Calu3 (cell line): ENCODE data around the gene MARK3. TPM values are rescaled to one million over a fixed set of nuclear protein-coding genes. Genes with fewer than 3 reads are reported as not detected.

Source experiments
- BruUV-seq: library from RNA; stranded (reverse); fragments of 400-500 nt; replicated peaks from 2 replicates; lab custom pipeline; 2021; lab: Mats Ljungman, UMichigan
- CTCF ChIA-PET: fragments of 300-600 bp; sonication (Branson Sonifier 250); formaldehyde crosslinking; loops from one replicate; lab custom pipeline; 2022; ENCODE audit warnings: antibody characterized with exemption; lab: Charles Lee
- DNase-seq: peaks from one replicate; pipeline ENCODE4 v3.0.0; 2022
- H3K27ac Mint-ChIP-seq: one replicate; pipeline ENCODE4 v1.8.0; 2022; ENCODE audit warnings: mixed read lengths; ENCODE audit not compliant: unreplicated experiment
- H3K27me3 Mint-ChIP-seq: one replicate; pipeline ENCODE4 v1.8.0; 2022; ENCODE audit warnings: mixed read lengths; ENCODE audit not compliant: unreplicated experiment
- H3K36me3 Mint-ChIP-seq: one replicate; pipeline ENCODE4 v1.8.0; 2022; ENCODE audit warnings: mild to moderate bottlenecking, moderate library complexity, mixed read lengths; ENCODE audit not compliant: insufficient read depth, unreplicated experiment
- H3K4me1 Mint-ChIP-seq: one replicate; pipeline ENCODE4 v1.8.0; 2022; ENCODE audit warnings: mild to moderate bottlenecking, low read depth, mixed read lengths; ENCODE audit not compliant: unreplicated experiment
- H3K4me3 Mint-ChIP-seq: one replicate; pipeline ENCODE4 v1.8.0; 2022; ENCODE audit warnings: mild to moderate bottlenecking, low read depth, moderate library complexity, mixed read lengths; ENCODE audit not compliant: unreplicated experiment
- H3K9me3 Mint-ChIP-seq: one replicate; pipeline ENCODE4 v1.8.0; 2022; ENCODE audit warnings: low read depth, mixed read lengths; ENCODE audit not compliant: unreplicated experiment
- intact Hi-C: fragments of 100-400 bp; cut with micrococcal nuclease; formaldehyde crosslinking; loops from one replicate; pipeline ENCODE4 v1.10.0; 2022; ENCODE audit not compliant: unreplicated experiment
- total RNA-seq: library from RNA; stranded (reverse); gene quantifications from 2 replicates; pipeline ENCODE4 v1.2.3, GENCODE V29; 2022
- TF ChIP-seq, protein P1 (sequence below): fragments of 200-600 bp; IDR thresholded peaks from one replicate; pipeline ENCODE4 v1.8.0; 2022; ENCODE audit warnings: antibody characterized with exemption; ENCODE audit not compliant: unreplicated experiment

MARK3 gene
- total RNA-seq, 1 experiment from 2014 or later: 76.0 TPM

GRCh38 chr14:103545915-103546651, 160.9 kb downstream of the MARK3 start:
- BruUV-seq: no TSS peak
- H3K9me3 Mint-ChIP-seq: no peaks in the 10 kb centered on the region

GRCh38 chr14:103546652-103547454, 161.6 kb downstream of the MARK3 start:
- peaks cover 5% of the 10 kb centered on the region for H3K36me3 Mint-ChIP-seq
- no TSS peak for BruUV-seq
- no peak overlapping the region for H3K4me3 Mint-ChIP-seq
- no peaks in the 10 kb centered on the region for H3K27me3 Mint-ChIP-seq
- TF ChIP-seq, protein P1, sequence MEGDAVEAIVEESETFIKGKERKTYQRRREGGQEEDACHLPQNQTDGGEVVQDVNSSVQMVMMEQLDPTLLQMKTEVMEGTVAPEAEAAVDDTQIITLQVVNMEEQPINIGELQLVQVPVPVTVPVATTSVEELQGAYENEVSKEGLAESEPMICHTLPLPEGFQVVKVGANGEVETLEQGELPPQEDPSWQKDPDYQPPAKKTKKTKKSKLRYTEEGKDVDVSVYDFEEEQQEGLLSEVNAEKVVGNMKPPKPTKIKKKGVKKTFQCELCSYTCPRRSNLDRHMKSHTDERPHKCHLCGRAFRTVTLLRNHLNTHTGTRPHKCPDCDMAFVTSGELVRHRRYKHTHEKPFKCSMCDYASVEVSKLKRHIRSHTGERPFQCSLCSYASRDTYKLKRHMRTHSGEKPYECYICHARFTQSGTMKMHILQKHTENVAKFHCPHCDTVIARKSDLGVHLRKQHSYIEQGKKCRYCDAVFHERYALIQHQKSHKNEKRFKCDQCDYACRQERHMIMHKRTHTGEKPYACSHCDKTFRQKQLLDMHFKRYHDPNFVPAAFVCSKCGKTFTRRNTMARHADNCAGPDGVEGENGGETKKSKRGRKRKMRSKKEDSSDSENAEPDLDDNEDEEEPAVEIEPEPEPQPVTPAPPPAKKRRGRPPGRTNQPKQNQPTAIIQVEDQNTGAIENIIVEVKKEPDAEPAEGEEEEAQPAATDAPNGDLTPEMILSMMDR: peak; percentile 92
- CTCF ChIA-PET: interaction anchor here (0.5 to 1.8 kb wide), 6 partner anchors 15 to 53 kb away, joined by 3 to 23 read pairs (median 4); no protein-coding TSS in a partner anchor
- no peaks in the 10 kb centered on the region for H3K9me3 Mint-ChIP-seq
- DNase-seq: peak; percentile 86
- intact Hi-C loops: loop anchor here (2.0 kb wide), 1 partner anchor 28 kb away; no protein-coding TSS in a partner anchor
- H3K27ac Mint-ChIP-seq: no peak overlapping the region
- H3K4me1 Mint-ChIP-seq: peaks cover 5% of the 10 kb centered on the region

More at GRCh38 chr14:103545915-103546651, 160.9 kb downstream of the MARK3 start:
- TF ChIP-seq, protein P1: no peak
- Mint-ChIP-seq H3K36me3 (peaks cover 8% of the 10 kb centered on the region), H3K27me3 (no peaks in the 10 kb centered on the region), H3K4me3 (no peak overlapping the region), H3K4me1 (peaks cover 5% of the 10 kb centered on the region), H3K27ac (no peak overlapping the region)
- intact Hi-C loops: loop anchor here (2.0 kb wide), 1 partner anchor 27 kb away; no protein-coding TSS in a partner anchor
- CTCF ChIA-PET: interaction anchor here (1.2 to 1.8 kb wide), 4 partner anchors 15 to 46 kb away, joined by 3 to 23 read pairs (median 4); no protein-coding TSS in a partner anchor
- DNase-seq: no peak

DNA sequence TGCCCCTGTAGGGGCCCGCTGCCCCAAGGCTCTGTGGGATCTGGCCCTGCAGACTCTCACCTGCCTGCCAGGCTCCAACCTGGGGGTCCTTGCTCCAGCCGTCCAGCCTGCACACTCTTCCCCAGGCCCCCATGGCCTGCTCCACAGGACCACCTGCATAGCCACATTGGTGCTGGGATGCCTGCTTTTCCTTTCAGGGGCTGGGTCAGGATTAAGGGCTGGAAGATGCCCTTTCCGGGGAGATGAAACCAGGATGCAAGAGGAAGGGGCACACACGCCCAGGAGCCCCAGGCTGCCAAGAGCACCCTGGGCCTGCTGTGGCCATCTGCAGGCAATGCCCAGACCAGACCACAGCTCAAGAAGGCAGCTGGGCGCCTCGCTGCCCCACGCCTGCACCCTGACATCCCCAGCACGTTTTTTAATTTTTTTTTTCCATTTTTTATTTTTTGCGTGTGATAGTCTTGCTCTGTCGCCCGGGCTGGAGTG, 162.3 kb downstream of the MARK3 start:
- Mint-ChIP-seq H3K9me3 (no peaks in the 10 kb centered on the region), H3K4me3 (no peak overlapping the region), H3K36me3 (no peaks in the 10 kb centered on the region), H3K27ac (no peak overlapping the region), H3K4me1 (peaks cover 5% of the 10 kb centered on the region), H3K27me3 (no peaks in the 10 kb centered on the region)
- no peak for DNase-seq
- intact Hi-C loops: loop anchor here (2.0 kb wide), 1 partner anchor 29 kb away; no protein-coding TSS in a partner anchor
- BruUV-seq: no TSS peak
- CTCF ChIA-PET: interaction anchor here (0.5 to 1.8 kb wide), 6 partner anchors 14 to 54 kb away, joined by 3 to 23 read pairs (median 4); no protein-coding TSS in a partner anchor
- TF ChIP-seq, protein P1: no peak

DNA sequence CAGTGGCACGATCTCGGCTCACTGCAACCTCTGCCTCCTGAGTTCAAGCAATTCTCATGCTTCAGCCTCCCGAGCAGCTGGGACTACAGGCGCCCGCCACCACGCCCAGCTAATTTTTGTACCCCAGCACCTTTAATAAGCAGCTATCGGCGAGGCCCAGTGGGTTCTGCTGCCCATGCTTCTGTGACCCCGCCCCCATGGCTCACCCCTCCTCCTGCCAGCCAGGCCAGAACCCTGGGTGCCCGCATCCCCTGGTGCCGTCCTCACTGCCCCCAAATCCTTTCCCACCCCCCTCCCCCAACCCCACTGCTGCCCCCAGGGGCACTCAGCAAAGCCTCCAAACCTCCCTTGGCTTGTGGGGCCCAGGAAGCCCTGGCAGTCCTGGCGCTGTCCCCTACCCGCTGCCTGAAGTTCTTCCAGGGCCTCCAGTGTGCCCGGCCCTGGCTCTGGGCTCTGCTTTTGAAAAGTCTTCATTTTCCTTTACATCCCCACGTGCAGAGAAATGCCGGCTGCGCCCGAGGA, 162.8 kb downstream of the MARK3 start:
- TF ChIP-seq, protein P1: no peak
- Mint-ChIP-seq H3K27me3 (no peaks in the 10 kb centered on the region), H3K27ac (no peak overlapping the region), H3K9me3 (no peaks in the 10 kb centered on the region), H3K4me3 (no peak overlapping the region), H3K36me3 (no peaks in the 10 kb centered on the region), H3K4me1 (peaks cover 5% of the 10 kb centered on the region)
- no peak for DNase-seq
- BruUV-seq: no TSS peak
- intact Hi-C loops: loop anchor here (2.0 kb wide), 1 partner anchor 29 kb away; no protein-coding TSS in a partner anchor
- CTCF ChIA-PET: interaction anchor here (1.8 kb wide), 1 partner anchor 29 kb away, joined by 23 read pairs; no protein-coding TSS in a partner anchor
